ENCODE data around the gene ARPP19. TPM values are rescaled to one million over a fixed set of nuclear protein-coding genes. Genes with fewer than 3 reads are reported as not detected.
"Not testable (repeated sequence)": the region's sequence is repeated elsewhere in the genome, so short reads cannot be mapped to it uniquely, and the experiment has no call there.

ARPP19 gene
- total and polyA plus RNA-seq, 9 of the 15 experiments (the other 6 are each of a cell fraction or from before 2014, with no cell fraction given), result 33.3 to 102 (median 60.5) TPM

DNA sequence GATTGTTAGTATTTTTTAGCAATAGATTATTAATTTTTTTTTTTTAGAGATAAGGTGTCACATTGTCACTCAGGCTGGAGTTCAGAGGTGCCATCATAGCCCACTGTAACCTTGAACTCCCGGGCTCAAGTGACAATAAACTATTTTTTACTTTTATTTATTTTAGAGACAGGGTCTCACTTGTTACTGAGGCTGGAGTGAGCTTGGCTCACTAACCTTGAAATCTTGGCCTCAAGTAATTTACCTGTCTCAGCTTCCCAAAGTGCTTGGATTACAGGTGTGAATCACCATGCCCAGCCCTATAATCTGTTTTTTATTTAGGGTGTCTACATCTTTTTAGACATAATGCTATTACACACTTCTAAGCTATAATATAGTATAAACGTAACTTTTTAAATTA is 7.9 kb upstream of the ARPP19 start:
- no peak for DNase-seq (ENCODE audit: extremely low read depth in 1 of 4, low spot score in 3 of 4)
- TF ChIP-seq, protein P1, sequence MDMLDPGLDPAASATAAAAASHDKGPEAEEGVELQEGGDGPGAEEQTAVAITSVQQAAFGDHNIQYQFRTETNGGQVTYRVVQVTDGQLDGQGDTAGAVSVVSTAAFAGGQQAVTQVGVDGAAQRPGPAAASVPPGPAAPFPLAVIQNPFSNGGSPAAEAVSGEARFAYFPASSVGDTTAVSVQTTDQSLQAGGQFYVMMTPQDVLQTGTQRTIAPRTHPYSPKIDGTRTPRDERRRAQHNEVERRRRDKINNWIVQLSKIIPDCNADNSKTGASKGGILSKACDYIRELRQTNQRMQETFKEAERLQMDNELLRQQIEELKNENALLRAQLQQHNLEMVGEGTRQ (CRISPR knock-in tag; IDR thresholded peaks at IDR 0.05), result no peak
- TF ChIP-seq CBX8 (IDR thresholded peaks at IDR 0.05; ENCODE audit: borderline replicate concordance, extremely low read depth, low read depth, low read length, poor library complexity, severe bottlenecking), result no peak
- H4K20me1 ChIP-seq (replicated peaks; ENCODE audit: control insufficient read depth, insufficient read depth, low read length), result no peaks in the 10 kb centered on the region
- H3K9me3 ChIP-seq (replicated peaks; ENCODE audit: control insufficient read depth, insufficient read depth, low read depth, low read length), result no peaks in the 10 kb centered on the region
- no peaks in the 10 kb centered on the region for H3K79me2 ChIP-seq (ENCODE audit: control insufficient read depth, insufficient read depth, low read length)
- no peaks in the 10 kb centered on the region for H3K4me1 ChIP-seq (replicated peaks in 1 of 2; ENCODE audit: control insufficient read depth in 2 of 2, insufficient read depth in 2 of 2, low read length in 2 of 2)
- intact Hi-C loops (cut with micrococcal nuclease), result no loop called here
- H3K9me1 ChIP-seq (ENCODE audit: control insufficient read depth, insufficient read depth, low read length), result no peaks in the 10 kb centered on the region
- no peak overlapping the region for H3K27ac ChIP-seq (ENCODE audit: extremely low read depth, low read depth, low read length)
- H3K4me2 ChIP-seq (ENCODE audit: insufficient read depth, low read length), result no peak overlapping the region
- ATAC-seq, result no peak
- H3K9ac ChIP-seq (ENCODE audit: insufficient read depth in 1 of 2, low read depth in 2 of 2, low read length in 2 of 2), result no peak overlapping the region
- no peak overlapping the region for H2AFZ ChIP-seq (ENCODE audit: low read depth, low read length)
- H3K27me3 ChIP-seq (ENCODE audit: control insufficient read depth in 2 of 2, insufficient read depth in 2 of 2, low read length in 2 of 2), result no peaks in the 10 kb centered on the region
- H3K4me3 ChIP-seq, result no peak overlapping the region
- no TSS peak for BruUV-seq (replicated peaks)
- ChIA-PET POLR2A (no interaction called here), CTCF (ENCODE audit: low intra/inter-chr PET ratio) (no interaction called here)
- no peak for FAIRE-seq
- 8% methylated on average over 2 of the region's 2 CpGs for WGBS (ENCODE audit: insufficient coverage, low coverage, missing lambda C conversion rate)
- no peaks in the 10 kb centered on the region for H3K36me3 ChIP-seq (ENCODE audit: control insufficient read depth, insufficient read depth, low read length)
- in situ Hi-C loops (cut with MboI), result no loop called here

DNA sequence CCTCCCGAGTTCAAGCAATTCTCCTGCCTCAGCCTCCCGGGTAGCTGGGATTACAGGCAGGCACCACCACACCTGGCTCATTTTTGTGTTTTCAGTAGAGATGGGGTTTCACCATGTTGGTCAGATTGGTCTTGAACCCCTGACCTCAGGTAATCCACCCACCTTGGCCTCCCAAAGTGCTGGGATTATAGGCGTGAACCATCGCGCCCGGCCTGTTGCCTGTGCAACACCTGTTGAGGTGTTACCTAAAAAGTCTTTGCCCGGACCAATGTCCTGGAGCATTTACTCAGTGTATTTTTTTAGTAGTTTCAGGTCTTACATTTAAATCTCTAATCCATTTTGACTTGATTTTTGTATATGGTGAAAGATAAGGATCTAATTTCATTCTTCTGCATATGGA is 6.7 kb upstream of the ARPP19 start:
- H3K36me3 ChIP-seq (ENCODE audit: control insufficient read depth, insufficient read depth, low read length); H3K4me2 ChIP-seq (ENCODE audit: insufficient read depth, low read length); BruUV-seq (replicated peaks); H3K9me1 ChIP-seq (ENCODE audit: control insufficient read depth, insufficient read depth, low read length); FAIRE-seq; H3K27ac ChIP-seq (ENCODE audit: extremely low read depth, low read depth, low read length); H3K27me3 ChIP-seq (ENCODE audit: control insufficient read depth in 2 of 2, insufficient read depth in 2 of 2, low read length in 2 of 2); H3K4me3 ChIP-seq; in situ Hi-C loops (cut with MboI); H3K9me3 ChIP-seq (replicated peaks; ENCODE audit: control insufficient read depth, insufficient read depth, low read depth, low read length); intact Hi-C loops (cut with micrococcal nuclease); DNase-seq (ENCODE audit: extremely low read depth in 1 of 4, low spot score in 3 of 4); CTCF ChIA-PET (ENCODE audit: low intra/inter-chr PET ratio); H3K79me2 ChIP-seq (ENCODE audit: control insufficient read depth, insufficient read depth, low read length); H3K9ac ChIP-seq (ENCODE audit: insufficient read depth in 1 of 2, low read depth in 2 of 2, low read length in 2 of 2); H4K20me1 ChIP-seq (replicated peaks; ENCODE audit: control insufficient read depth, insufficient read depth, low read length); H3K4me1 ChIP-seq (replicated peaks in 1 of 2; ENCODE audit: control insufficient read depth in 2 of 2, insufficient read depth in 2 of 2, low read length in 2 of 2); ATAC-seq; H2AFZ ChIP-seq (ENCODE audit: low read depth, low read length): not testable (repeated sequence)
- POLR2A ChIA-PET, result interaction anchor here (0.6 kb wide), 1 partner anchor 15 kb away, joined by 3 read pairs; no protein-coding TSS in a partner anchor
- 80% methylated on average over 5 of the region's 7 CpGs for WGBS (ENCODE audit: insufficient coverage, low coverage, missing lambda C conversion rate)
